ENCODE results near the gene CYP2R1.

Gene CYP2R1

GRCh38 chr11:14835496-14836492, 56.2 kb downstream of the CYP2R1 start:
- no peak overlapping the region for H3K4me3 ChIP-seq (ENCODE audit: low read length)
- H3K9me3 ChIP-seq (ENCODE audit: low read length) = no peaks in the 10 kb centered on the region
- peaks cover 4% of the 10 kb centered on the region for H3K36me3 ChIP-seq (ENCODE audit: insufficient read depth, low read length)
- no peaks in the 10 kb centered on the region for H3K4me1 ChIP-seq (ENCODE audit: insufficient read depth, low read length)
- H2AFZ ChIP-seq (ENCODE audit: low read depth, low read length) = no peak overlapping the region
- H3K27me3 ChIP-seq (ENCODE audit: insufficient read depth, low read length) = no peaks in the 10 kb centered on the region
